ENCODE data around the gene ATXN7.

DNA sequence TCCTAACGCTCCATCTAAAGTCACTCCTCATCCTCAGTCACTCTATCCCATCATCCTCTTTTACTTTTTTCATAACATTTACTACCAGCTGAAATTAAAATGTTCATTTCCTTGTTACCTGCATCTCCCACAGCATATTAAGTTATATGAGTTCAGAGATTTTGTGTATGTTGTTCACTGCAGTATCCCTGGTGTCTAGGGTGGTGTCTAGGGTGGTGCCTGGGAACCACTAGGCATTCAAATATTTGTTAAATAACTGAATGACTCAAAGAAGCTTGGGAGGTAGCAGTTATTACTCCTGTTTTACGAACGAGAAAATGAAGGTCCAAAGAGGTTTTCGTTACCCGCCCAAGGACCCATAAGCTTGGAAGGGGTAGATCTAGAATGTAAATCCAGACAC is 46.4 kb upstream of the ATXN7 start:
- TF ChIP-seq, protein P1, sequence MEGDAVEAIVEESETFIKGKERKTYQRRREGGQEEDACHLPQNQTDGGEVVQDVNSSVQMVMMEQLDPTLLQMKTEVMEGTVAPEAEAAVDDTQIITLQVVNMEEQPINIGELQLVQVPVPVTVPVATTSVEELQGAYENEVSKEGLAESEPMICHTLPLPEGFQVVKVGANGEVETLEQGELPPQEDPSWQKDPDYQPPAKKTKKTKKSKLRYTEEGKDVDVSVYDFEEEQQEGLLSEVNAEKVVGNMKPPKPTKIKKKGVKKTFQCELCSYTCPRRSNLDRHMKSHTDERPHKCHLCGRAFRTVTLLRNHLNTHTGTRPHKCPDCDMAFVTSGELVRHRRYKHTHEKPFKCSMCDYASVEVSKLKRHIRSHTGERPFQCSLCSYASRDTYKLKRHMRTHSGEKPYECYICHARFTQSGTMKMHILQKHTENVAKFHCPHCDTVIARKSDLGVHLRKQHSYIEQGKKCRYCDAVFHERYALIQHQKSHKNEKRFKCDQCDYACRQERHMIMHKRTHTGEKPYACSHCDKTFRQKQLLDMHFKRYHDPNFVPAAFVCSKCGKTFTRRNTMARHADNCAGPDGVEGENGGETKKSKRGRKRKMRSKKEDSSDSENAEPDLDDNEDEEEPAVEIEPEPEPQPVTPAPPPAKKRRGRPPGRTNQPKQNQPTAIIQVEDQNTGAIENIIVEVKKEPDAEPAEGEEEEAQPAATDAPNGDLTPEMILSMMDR (IDR thresholded peaks at IDR 0.05) = no peak
- no peak for TF ChIP-seq POLR2A (IDR thresholded peaks at IDR 0.05)

Measured in esophagus squamous epithelium (tissue), 4 donors.